HG03457 (cell line): Measurements from ENCODE around the gene FRAS1.
"Not testable (repeated sequence)": the region's sequence is repeated elsewhere in the genome, so short reads cannot be mapped to it uniquely, and the experiment has no call there.

Experiments used
- ATAC-seq: cut with Tn5 transposase; IDR thresholded peaks from one replicate; pipeline ENCODE4 v1.9.1; 2021; ENCODE audit warnings: moderate number of reproducible peaks; ENCODE audit not compliant: unreplicated experiment

FRAS1 gene

GRCh38 chr4:78423790-78424189 is 366.7 kb downstream of the FRAS1 start:
- no peak for ATAC-seq

GRCh38 chr4:78424461-78424860 is 367.3 kb downstream of the FRAS1 start:
- no peak for ATAC-seq

- no peak for ATAC-seq
These were observed 369.8 kb downstream of the FRAS1 start for GRCh38 chr4:78426972-78427371.

DNA sequence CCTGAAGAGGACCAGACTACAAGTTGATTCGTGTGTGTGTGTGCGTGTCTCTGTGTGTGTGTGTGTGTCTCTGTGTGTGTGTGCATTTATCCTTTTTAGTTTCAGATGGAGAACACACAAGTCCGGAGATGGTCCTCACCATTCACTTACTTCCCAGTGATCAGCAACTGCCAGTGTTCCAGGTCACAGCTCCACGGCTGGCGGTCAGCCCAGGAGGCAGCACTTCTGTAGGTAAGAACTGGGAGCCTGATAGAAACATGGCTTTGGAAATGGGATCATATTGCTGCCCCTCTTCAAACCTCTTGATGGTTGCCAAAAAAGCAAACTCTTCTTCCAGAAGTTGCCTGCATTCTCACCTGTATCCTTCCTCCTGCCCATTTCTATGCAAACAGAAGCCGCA is 371.9 kb downstream of the FRAS1 start:
- no peak for ATAC-seq

DNA sequence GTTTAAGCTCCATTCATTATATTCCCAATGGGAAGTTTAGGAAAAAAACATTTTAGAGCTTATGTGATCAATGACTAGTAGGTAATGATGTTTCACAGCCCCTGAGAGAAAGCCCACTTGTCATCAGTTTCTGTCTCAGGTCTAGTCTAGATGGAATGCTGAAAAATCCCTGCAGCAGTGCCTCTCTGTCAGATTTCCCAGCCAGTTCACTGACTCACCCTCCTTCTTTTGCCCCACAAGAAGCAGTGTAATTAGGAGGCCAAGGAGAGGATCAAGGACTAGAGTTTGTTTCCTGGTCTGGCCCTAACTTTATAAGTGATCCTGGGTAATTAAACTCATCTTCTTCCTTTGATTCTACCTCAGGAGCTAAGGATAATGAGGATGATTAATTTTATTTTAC is 375.8 kb downstream of the FRAS1 start:
- ATAC-seq, result no peak

GRCh38 chr4:78437608-78438088 is 380.5 kb downstream of the FRAS1 start:
- ATAC-seq, result no peak

- no peak for ATAC-seq
These were observed 382.2 kb downstream of the FRAS1 start for GRCh38 chr4:78439328-78439727.

GRCh38 chr4:78441756-78442155 is 384.6 kb downstream of the FRAS1 start:
- ATAC-seq, result no peak

DNA sequence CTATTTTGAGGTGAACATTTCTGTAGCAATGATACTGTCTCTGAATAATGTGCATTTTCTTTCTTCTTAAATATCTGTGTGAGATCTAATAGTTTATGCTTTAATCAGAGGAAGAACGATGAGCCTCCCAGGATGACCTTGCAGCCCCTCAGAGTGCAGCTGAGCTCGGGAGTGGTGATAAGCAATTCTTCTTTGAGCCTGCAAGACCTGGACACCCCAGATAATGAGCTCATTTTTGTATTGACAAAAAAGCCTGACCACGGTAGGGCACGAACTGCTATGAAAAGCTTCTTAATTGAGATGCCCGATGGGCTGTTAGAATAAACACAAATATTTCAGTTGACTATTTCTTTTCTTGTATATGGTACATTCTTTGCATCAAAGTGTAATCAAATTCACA is 389.5 kb downstream of the FRAS1 start:
- ATAC-seq, result no peak

DNA sequence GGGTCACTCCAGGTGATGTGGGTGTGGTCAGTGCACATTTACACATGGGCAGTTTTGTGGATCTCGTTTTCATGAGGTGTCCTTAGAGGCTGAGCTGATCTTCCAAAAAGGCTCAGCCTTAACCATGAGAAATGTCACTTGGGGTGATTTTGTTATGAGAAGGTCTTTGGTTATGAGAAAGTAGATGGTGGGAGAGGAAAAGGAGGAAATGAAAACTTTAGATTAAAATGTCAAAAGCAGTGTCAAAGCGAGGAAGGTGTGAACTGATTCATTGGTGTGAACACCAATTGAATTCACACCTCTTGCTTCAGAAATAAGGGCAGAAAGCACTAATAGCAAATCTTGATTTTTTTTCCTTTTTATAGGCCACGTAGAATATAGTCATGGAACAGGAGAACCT is 394.3 kb downstream of the FRAS1 start:
- ATAC-seq, result no peak

- no peak for ATAC-seq
These were observed 396.9 kb downstream of the FRAS1 start for GRCh38 chr4:78454016-78454415.

GRCh38 chr4:78457751-78458150 is 400.6 kb downstream of the FRAS1 start:
- no peak for ATAC-seq

GRCh38 chr4:78459327-78459726 is 402.2 kb downstream of the FRAS1 start:
- no peak for ATAC-seq

GRCh38 chr4:78460368-78460767 is 403.2 kb downstream of the FRAS1 start:
- no peak for ATAC-seq

DNA sequence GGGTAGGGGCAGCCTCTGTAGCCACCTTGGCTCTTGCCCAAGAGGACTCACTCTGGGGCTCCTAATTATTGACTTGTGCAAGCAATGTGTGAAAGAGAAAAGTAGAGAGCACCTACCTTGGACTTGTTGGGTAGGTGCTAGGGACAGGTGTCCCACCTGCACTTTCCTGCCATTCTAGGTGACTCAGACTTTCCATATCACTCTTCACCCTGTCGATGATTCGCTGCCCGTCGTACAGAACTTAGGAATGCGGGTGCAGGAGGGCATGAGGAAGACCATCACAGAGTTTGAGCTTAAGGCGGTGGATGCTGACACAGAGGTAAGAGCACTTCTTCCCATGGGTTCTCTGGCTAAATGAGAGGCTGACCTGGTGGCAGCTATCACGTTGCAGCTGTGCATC is 407.1 kb downstream of the FRAS1 start:
- ATAC-seq, result no peak

DNA sequence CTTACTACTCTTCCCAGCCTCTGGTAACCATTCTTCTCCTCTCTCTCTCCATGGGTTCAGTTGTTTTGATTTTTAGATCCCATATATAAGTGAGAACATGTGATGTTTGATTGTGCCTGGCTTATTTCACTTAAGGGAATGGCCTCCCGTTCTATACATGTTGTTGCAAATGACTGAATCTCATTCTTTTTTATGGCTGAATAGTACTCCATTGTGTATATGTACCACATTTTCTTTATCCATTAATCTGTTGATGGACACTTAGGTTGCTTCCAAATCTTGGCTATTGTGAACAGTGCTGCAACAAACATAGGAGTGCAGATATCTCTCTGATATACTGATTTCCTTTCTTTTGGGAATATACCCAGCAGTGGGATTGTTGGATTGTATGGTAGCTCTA is 410.1 kb downstream of the FRAS1 start:
- not testable (repeated sequence) for ATAC-seq

DNA sequence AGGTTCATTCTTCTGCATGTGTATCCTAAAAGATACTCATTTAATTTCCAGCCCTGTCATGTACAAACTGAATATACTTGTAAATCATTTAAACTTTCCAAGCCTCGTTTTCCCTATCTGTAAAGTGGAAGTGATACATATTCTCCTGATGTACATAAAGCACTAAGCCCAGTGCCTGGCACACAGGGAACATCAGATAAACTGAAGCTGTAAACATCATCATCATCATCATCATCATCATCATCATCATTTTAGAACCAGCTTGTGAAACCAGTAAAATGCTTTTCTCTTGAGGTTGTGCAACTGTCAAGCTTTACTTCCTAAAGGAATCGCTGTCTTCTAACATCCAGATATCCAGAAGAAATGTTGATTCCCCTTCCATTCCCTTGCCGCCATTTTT is 411.1 kb downstream of the FRAS1 start:
- ATAC-seq, result no peak

- ATAC-seq, result no peak
These were observed 419.1 kb downstream of the FRAS1 start for GRCh38 chr4:78476108-78476704.

- no peak for ATAC-seq
These were observed 420.2 kb downstream of the FRAS1 start for GRCh38 chr4:78477276-78477675.

- ATAC-seq, result no peak
These were observed 421.4 kb downstream of the FRAS1 start for GRCh38 chr4:78478523-78478922.

GRCh38 chr4:78480286-78480685 is 423.2 kb downstream of the FRAS1 start:
- ATAC-seq, result no peak

GRCh38 chr4:78481180-78481579 is 424.1 kb downstream of the FRAS1 start:
- no peak for ATAC-seq

- no peak for ATAC-seq
These were observed 425.2 kb downstream of the FRAS1 start for GRCh38 chr4:78482281-78482680.
